Type B pancreatic cell (in vitro differentiated cells): ENCODE results near the gene JAK3. TPM values are rescaled to one million over a fixed set of nuclear protein-coding genes. Genes with fewer than 3 reads are reported as not detected.
"Not testable (repeated sequence)": the region's sequence is repeated elsewhere in the genome, so short reads cannot be mapped to it uniquely, and the experiment has no call there.

ENCODE experiments used
- DNase-seq: peaks from one replicate; pipeline ENCODE4 v3.0.0; 2021; ENCODE audit warnings: mixed read lengths; ENCODE audit not compliant: unreplicated experiment; ENCODE audit errors: extremely low spot score
- H3K27ac Mint-ChIP-seq: 2 replicates; pipeline ENCODE4 v1.8.0; 2021; ENCODE audit warnings: mild to moderate bottlenecking, mixed read lengths
- H3K27me3 Mint-ChIP-seq: 2 replicates; pipeline ENCODE4 v1.8.0; 2021; ENCODE audit warnings: mixed read lengths
- H3K36me3 Mint-ChIP-seq: 2 replicates; pipeline ENCODE4 v1.8.0; 2021; ENCODE audit warnings: mixed read lengths
- H3K4me1 Mint-ChIP-seq: one replicate; pipeline ENCODE4 v1.8.0; 2021; ENCODE audit warnings: mixed read lengths; ENCODE audit not compliant: unreplicated experiment
- H3K4me3 Mint-ChIP-seq: 2 replicates; pipeline ENCODE4 v1.8.0; 2021; ENCODE audit warnings: mild to moderate bottlenecking, mixed read lengths
- H3K9me3 Mint-ChIP-seq: 2 replicates; pipeline ENCODE4 v1.8.0; 2021; ENCODE audit warnings: mixed read lengths
- CTCF ChIP-seq: fragments of 200-600 bp; sonication (generic); conservative IDR thresholded peaks from 2 replicates; pipeline ENCODE4 v1.5.0; 2021; ENCODE audit warnings: antibody characterized with exemption, mild to moderate bottlenecking
- total RNA-seq: library from RNA; stranded (reverse); gene quantifications from 2 replicates; pipeline ENCODE4 v1.2.1, GENCODE V29; 2021; ENCODE audit warnings: low replicate concordance

Gene JAK3
- total RNA-seq, 1 donor from 2014 or later, result 4.3 TPM

GRCh38 chr19:17807731-17808316 is 40.0 kb downstream of the JAK3 start:
- Mint-ChIP-seq H3K27me3 (peaks cover 13% of the 10 kb centered on the region), H3K9me3 (no peaks in the 10 kb centered on the region), H3K4me3 (no peak overlapping the region), H3K27ac (no peak overlapping the region), H3K4me1 (no peaks in the 10 kb centered on the region), H3K36me3 (no peaks in the 10 kb centered on the region)
- TF ChIP-seq CTCF, result no peak
- DNase-seq, result no peak

- no peak for TF ChIP-seq CTCF
- H3K27me3 Mint-ChIP-seq, result peaks cover 12% of the 10 kb centered on the region
- H3K9me3 Mint-ChIP-seq, result no peaks in the 10 kb centered on the region
- no peaks in the 10 kb centered on the region for H3K4me1 Mint-ChIP-seq
- H3K27ac Mint-ChIP-seq, result no peak overlapping the region
- DNase-seq, result no peak
- H3K36me3 Mint-ChIP-seq, result no peaks in the 10 kb centered on the region
- no peak overlapping the region for H3K4me3 Mint-ChIP-seq
Observed at GRCh38 chr19:17806945-17807344, 40.8 kb downstream of the JAK3 start.

- no peaks in the 10 kb centered on the region for H3K36me3 Mint-ChIP-seq
- no peak overlapping the region for H3K4me3 Mint-ChIP-seq
- H3K27ac Mint-ChIP-seq, result no peak overlapping the region
- peaks cover 16% of the 10 kb centered on the region for H3K27me3 Mint-ChIP-seq
- H3K4me1 Mint-ChIP-seq, result no peaks in the 10 kb centered on the region
- no peaks in the 10 kb centered on the region for H3K9me3 Mint-ChIP-seq
- DNase-seq, result no peak
- no peak for TF ChIP-seq CTCF
Observed at GRCh38 chr19:17805427-17805826, 42.4 kb downstream of the JAK3 start.

GRCh38 chr19:17803264-17803896 is 44.4 kb downstream of the JAK3 start:
- Mint-ChIP-seq H3K9me3 (no peaks in the 10 kb centered on the region), H3K4me1 (no peaks in the 10 kb centered on the region), H3K27me3 (peaks cover 21% of the 10 kb centered on the region), H3K4me3 (no peak overlapping the region), H3K36me3 (no peaks in the 10 kb centered on the region), H3K27ac (no peak overlapping the region)
- no peak for TF ChIP-seq CTCF
- no peak for DNase-seq

- peaks cover 26% of the 10 kb centered on the region for H3K27me3 Mint-ChIP-seq
- no peak overlapping the region for H3K27ac Mint-ChIP-seq
- DNase-seq, result no peak
- TF ChIP-seq CTCF, result no peak
- no peaks in the 10 kb centered on the region for H3K9me3 Mint-ChIP-seq
- H3K4me3 Mint-ChIP-seq, result no peak overlapping the region
- H3K4me1 Mint-ChIP-seq, result no peaks in the 10 kb centered on the region
- H3K36me3 Mint-ChIP-seq, result no peaks in the 10 kb centered on the region
Observed at GRCh38 chr19:17802137-17802858, 45.5 kb downstream of the JAK3 start.

GRCh38 chr19:17798599-17798998 is 49.2 kb downstream of the JAK3 start:
- not testable (repeated sequence) for H3K27ac Mint-ChIP-seq, H3K4me1 Mint-ChIP-seq, DNase-seq, H3K4me3 Mint-ChIP-seq, H3K36me3 Mint-ChIP-seq, H3K9me3 Mint-ChIP-seq
- peaks cover 51% of the 10 kb centered on the region for H3K27me3 Mint-ChIP-seq
